ENCODE results near the gene COQ8A. TPM values are rescaled to one million over a fixed set of nuclear protein-coding genes. Genes with fewer than 3 reads are reported as not detected.

The COQ8A gene
- total RNA-seq, 1 donor from 2014 or later: 13.8 TPM

DNA sequence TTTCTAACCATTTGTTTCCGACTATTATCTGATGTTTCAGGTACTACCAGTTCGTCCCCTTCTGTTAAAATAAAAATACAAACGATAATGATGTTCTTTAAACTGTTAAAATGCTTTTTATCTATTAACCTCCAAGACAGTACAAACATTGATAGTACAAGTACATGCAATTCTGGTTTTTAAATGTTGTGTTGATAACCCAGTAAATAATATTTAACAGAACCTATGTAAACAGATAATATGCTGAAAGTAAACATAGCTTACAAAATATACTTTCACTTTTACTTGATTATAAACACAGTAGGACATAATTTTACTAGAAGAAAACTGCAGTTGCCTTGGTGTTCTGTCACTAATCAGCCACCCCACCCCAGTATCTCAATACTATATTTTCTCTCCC is 76.9 kb downstream of the COQ8A start:
- Histone ChIP-seq H3F3A (ENCODE audit: low read depth) (no peaks in the 10 kb centered on the region), H3K9me3 (ENCODE audit: low read depth) (no peaks in the 10 kb centered on the region), H3K27ac (no peak overlapping the region), H3K9ac (no peak overlapping the region), H3K79me2 (ENCODE audit: low read depth) (no peaks in the 10 kb centered on the region), H3K4me2 (no peak overlapping the region), H3K36me3 (no peaks in the 10 kb centered on the region), H2AFZ (replicated peaks) (no peak overlapping the region), H3K4me1 (no peaks in the 10 kb centered on the region), H3K27me3 (no peaks in the 10 kb centered on the region), H3K4me3 (no peak overlapping the region), H4K20me1 (ENCODE audit: low read depth) (no peaks in the 10 kb centered on the region)
- DNase-seq (ENCODE audit: low spot score): no peak
- TF ChIP-seq EZH2phosphoT487 (IDR thresholded peaks at IDR 0.05): no peak
- TF ChIP-seq, protein P1, sequence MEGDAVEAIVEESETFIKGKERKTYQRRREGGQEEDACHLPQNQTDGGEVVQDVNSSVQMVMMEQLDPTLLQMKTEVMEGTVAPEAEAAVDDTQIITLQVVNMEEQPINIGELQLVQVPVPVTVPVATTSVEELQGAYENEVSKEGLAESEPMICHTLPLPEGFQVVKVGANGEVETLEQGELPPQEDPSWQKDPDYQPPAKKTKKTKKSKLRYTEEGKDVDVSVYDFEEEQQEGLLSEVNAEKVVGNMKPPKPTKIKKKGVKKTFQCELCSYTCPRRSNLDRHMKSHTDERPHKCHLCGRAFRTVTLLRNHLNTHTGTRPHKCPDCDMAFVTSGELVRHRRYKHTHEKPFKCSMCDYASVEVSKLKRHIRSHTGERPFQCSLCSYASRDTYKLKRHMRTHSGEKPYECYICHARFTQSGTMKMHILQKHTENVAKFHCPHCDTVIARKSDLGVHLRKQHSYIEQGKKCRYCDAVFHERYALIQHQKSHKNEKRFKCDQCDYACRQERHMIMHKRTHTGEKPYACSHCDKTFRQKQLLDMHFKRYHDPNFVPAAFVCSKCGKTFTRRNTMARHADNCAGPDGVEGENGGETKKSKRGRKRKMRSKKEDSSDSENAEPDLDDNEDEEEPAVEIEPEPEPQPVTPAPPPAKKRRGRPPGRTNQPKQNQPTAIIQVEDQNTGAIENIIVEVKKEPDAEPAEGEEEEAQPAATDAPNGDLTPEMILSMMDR (IDR thresholded peaks at IDR 0.05): no peak
- no peak for TF ChIP-seq EZH2 (IDR thresholded peaks at IDR 0.05)
- Mint-ChIP-seq H3K27ac (no peak overlapping the region), H3K4me1 (no peaks in the 10 kb centered on the region), H3K9me3 (peaks cover 5% of the 10 kb centered on the region), H3K36me3 (peaks cover 40% of the 10 kb centered on the region), H3K4me3 (no peak overlapping the region), H3K27me3 (ENCODE audit: insufficient read depth, low read depth) (no peaks in the 10 kb centered on the region)

DNA sequence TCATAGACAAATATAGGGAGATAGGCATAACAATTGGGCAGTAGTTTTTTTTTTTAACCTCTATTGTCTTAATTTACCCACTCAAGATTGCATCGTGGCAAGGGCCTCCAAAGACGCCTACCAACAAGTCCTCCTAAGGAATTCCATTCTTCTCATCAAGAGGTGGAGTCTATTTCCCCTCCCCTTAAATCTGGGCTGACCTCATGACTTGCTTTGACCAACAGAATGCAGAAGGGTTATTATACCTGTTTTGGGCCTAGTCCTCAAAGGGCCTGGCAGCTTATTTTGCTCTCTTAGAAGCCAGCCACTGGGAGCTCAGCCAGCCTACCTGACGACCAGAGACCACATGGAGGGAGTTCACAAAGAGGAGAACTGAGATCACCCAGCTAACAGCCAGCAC is 92.3 kb downstream of the COQ8A start:
- Mint-ChIP-seq H3K27ac (no peak overlapping the region), H3K4me1 (no peaks in the 10 kb centered on the region), H3K27me3 (ENCODE audit: insufficient read depth, low read depth) (no peaks in the 10 kb centered on the region), H3K9me3 (no peaks in the 10 kb centered on the region), H3K4me3 (no peak overlapping the region), H3K36me3 (peaks cover 21% of the 10 kb centered on the region)
- no peak for DNase-seq (ENCODE audit: low spot score)
- Histone ChIP-seq H3K4me2 (no peak overlapping the region), H3K9me3 (ENCODE audit: low read depth) (no peaks in the 10 kb centered on the region), H3K4me1 (no peaks in the 10 kb centered on the region), H3K27me3 (no peaks in the 10 kb centered on the region), H3K36me3 (no peaks in the 10 kb centered on the region), H2AFZ (replicated peaks) (no peak overlapping the region), H3F3A (ENCODE audit: low read depth) (no peaks in the 10 kb centered on the region), H3K27ac (no peak overlapping the region), H3K79me2 (ENCODE audit: low read depth) (no peaks in the 10 kb centered on the region), H4K20me1 (ENCODE audit: low read depth) (no peaks in the 10 kb centered on the region), H3K9ac (no peak overlapping the region), H3K4me3 (no peak overlapping the region)
- TF ChIP-seq, protein P1 (IDR thresholded peaks at IDR 0.05): no peak
- TF ChIP-seq EZH2phosphoT487 (IDR thresholded peaks at IDR 0.05) (no peak), EZH2 (IDR thresholded peaks at IDR 0.05) (no peak)

DNA sequence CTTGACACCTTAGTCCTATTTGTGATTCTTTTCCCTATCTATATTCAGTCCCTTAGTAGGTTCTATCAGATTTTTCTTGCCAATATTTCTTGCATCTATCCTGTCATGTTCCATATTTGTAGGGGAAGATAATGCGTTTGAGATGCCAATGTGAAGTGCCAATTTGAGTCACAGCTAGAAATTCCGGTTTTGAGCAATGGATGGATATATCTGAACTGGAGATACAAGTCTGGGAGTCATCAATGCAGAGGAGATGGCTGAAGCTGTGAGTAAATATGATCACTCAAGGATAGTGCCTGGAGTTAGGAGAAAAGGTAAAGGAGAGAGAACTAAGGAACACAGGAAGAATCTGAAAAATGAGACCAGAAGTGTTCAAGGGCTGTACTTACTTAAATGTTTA is 93.8 kb downstream of the COQ8A start:
- no peaks in the 10 kb centered on the region for H4K20me1 ChIP-seq (ENCODE audit: low read depth)

More for the DNA sequence above, 93.8 kb downstream of the COQ8A start:
- Mint-ChIP-seq H3K36me3 (peaks cover 18% of the 10 kb centered on the region), H3K4me3 (no peak overlapping the region), H3K4me1 (no peaks in the 10 kb centered on the region), H3K27ac (no peak overlapping the region), H3K27me3 (ENCODE audit: insufficient read depth, low read depth) (no peaks in the 10 kb centered on the region), H3K9me3 (no peaks in the 10 kb centered on the region)
- Histone ChIP-seq H3K27me3 (no peaks in the 10 kb centered on the region), H3K4me3 (no peak overlapping the region), H3K9ac (no peak overlapping the region), H3K9me3 (ENCODE audit: low read depth) (no peaks in the 10 kb centered on the region), H3F3A (ENCODE audit: low read depth) (no peaks in the 10 kb centered on the region), H3K4me2 (no peak overlapping the region), H3K4me1 (no peaks in the 10 kb centered on the region), H3K27ac (no peak overlapping the region), H2AFZ (replicated peaks) (no peak overlapping the region), H3K36me3 (no peaks in the 10 kb centered on the region), H3K79me2 (ENCODE audit: low read depth) (no peaks in the 10 kb centered on the region)
- DNase-seq (ENCODE audit: low spot score): no peak
- TF ChIP-seq EZH2phosphoT487 (IDR thresholded peaks at IDR 0.05) (no peak), EZH2 (IDR thresholded peaks at IDR 0.05) (no peak)
- TF ChIP-seq, protein P1 (IDR thresholded peaks at IDR 0.05): no peak
